WTC11 (cell line): ENCODE measurements around the gene LOXL4.

Experiments
- ATF3 ChIP-seq: sonication (generic); formaldehyde crosslinking; conservative IDR thresholded peaks from 2 replicates; pipeline ENCODE4 v1.8.1; 2022; ENCODE audit warnings: mild to moderate bottlenecking, missing genetic modification reagents
- CREB1 ChIP-seq: sonication (generic); formaldehyde crosslinking; IDR thresholded peaks from 2 replicates; pipeline ENCODE4 v1.8.0; 2023; ENCODE audit warnings: mild to moderate bottlenecking, missing genetic modification reagents
- CTCF ChIP-seq: fragments of 200-600 bp; IDR thresholded peaks from 2 replicates; pipeline ENCODE4 v1.8.0; 2022; ENCODE audit warnings: antibody characterized with exemption
- E2F4 ChIP-seq: sonication (generic); formaldehyde crosslinking; IDR thresholded peaks from 2 replicates; pipeline ENCODE4 v1.8.1; 2022; ENCODE audit warnings: low read depth, mild to moderate bottlenecking, moderate library complexity, missing genetic modification reagents, borderline replicate concordance
- MAX ChIP-seq: sonication (generic); formaldehyde crosslinking; IDR thresholded peaks from 2 replicates; pipeline ENCODE4 v1.8.0; 2022; ENCODE audit warnings: mild to moderate bottlenecking, missing genetic modification reagents
- NFE2L1 ChIP-seq: sonication (generic); formaldehyde crosslinking; IDR thresholded peaks from 2 replicates; pipeline ENCODE4 v1.8.1; 2023; ENCODE audit warnings: missing genetic modification reagents
- NFYB ChIP-seq: sonication (generic); formaldehyde crosslinking; conservative IDR thresholded peaks from 2 replicates; pipeline ENCODE4 v1.8.0; 2022; ENCODE audit warnings: low read depth, missing genetic modification reagents
- OVOL2 ChIP-seq: fragments of 250-450 bp; sonication (Bioruptor Pico); IDR thresholded peaks from 2 replicates; pipeline ENCODE4 v1.9.0; 2021; ENCODE audit warnings: mild to moderate bottlenecking, borderline replicate concordance
- SP1 ChIP-seq: sonication (generic); formaldehyde crosslinking; conservative IDR thresholded peaks from 2 replicates; pipeline ENCODE4 v1.8.1; 2022; ENCODE audit warnings: missing genetic modification reagents
- USF2 ChIP-seq: sonication (generic); formaldehyde crosslinking; IDR thresholded peaks from 2 replicates; pipeline ENCODE4 v1.8.1; 2023; ENCODE audit warnings: mild to moderate bottlenecking, missing genetic modification reagents, moderate library complexity
- ZSCAN18 ChIP-seq: fragments of 250-450 bp; sonication (Bioruptor Pico); IDR thresholded peaks from 2 replicates; pipeline ENCODE4 v2.1.2; 2022; ENCODE audit warnings: mild to moderate bottlenecking, moderate library complexity

GRCh38 chr10:98294270-98294627 lies 26.3 kb upstream of the LOXL4 start:
- no peak for TF ChIP-seq E2F4
- TF ChIP-seq NFE2L1 (CRISPR knock-in tag) = no peak
- no peak for TF ChIP-seq ATF3 (CRISPR knock-in tag)
- no peak for TF ChIP-seq ZSCAN18 (CRISPR knock-in tag)
- TF ChIP-seq CTCF = no peak
- TF ChIP-seq CREB1 = no peak
- TF ChIP-seq USF2 (CRISPR knock-in tag) = no peak
- no peak for TF ChIP-seq OVOL2
- TF ChIP-seq NFYB = no peak
- no peak for TF ChIP-seq SP1
- TF ChIP-seq MAX (CRISPR knock-in tag) = no peak
